ENCODE data around the gene TINAG. TPM values are rescaled to one million over a fixed set of nuclear protein-coding genes. Genes with fewer than 3 reads are reported as not detected.
"Not testable (repeated sequence)": the region's sequence is repeated elsewhere in the genome, so short reads cannot be mapped to it uniquely, and the experiment has no call there.

Gene TINAG
- total RNA-seq, 5 donors from 2014 or later (not counting 1 experiment from before 2014, with no cell fraction given) = not detected

DNA sequence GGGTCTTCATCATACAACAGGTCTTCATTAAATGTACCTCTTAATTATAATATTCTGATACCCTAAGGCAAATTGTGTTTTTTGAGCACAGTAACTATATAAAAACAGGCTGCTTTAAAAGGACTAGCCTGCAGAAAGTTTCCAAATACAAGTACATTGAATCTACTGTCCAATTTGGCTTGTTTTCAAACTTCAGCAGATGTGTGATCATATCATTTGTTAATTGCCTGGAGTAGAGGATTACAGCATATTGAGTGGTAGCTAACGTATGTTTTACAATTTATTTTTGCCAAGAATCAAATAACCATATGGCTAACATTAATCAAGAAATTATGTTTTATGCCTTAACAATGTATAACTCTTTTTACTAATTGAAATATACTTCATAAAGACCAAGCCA, 12.6 kb downstream of the TINAG start:
- Histone ChIP-seq H3K4me1 (ENCODE audit: control insufficient read depth in 1 of 2, extremely low read depth in 1 of 2, insufficient read depth in 2 of 2, low read length in 2 of 2) (no peaks in the 10 kb centered on the region), H3K36me3 (ENCODE audit: control insufficient read depth in 2 of 2, extremely low read depth in 1 of 2, insufficient read depth in 1 of 2, low read length in 1 of 2) (no peaks in the 10 kb centered on the region), H3K27ac (ENCODE audit: low read length) (no peak overlapping the region), H3K9me3 (no peaks in the 10 kb centered on the region), H3K4me3 (ENCODE audit: control insufficient read depth in 1 of 2, extremely low read depth in 1 of 2, low read length in 1 of 2) (no peak overlapping the region), H3K27me3 (replicated peaks in 1 of 2; ENCODE audit: control insufficient read depth in 2 of 2, extremely low read depth in 1 of 2, insufficient read depth in 2 of 2, low read length in 1 of 2) (no peaks in the 10 kb centered on the region)
- Mint-ChIP-seq H3K4me3 (no peak overlapping the region), H3K36me3 (no peaks in the 10 kb centered on the region), H3K27me3 (no peaks in the 10 kb centered on the region), H3K27ac (no peak overlapping the region), H3K4me1 (no peaks in the 10 kb centered on the region), H3K9me3 (peaks cover 2 to 15% (median 8%) of the 10 kb centered on the region in 3 donors)
- WGBS (ENCODE audit: insufficient coverage) = no CpG with 5 or more reads among the region's 1 CpG
- POLR2A ChIA-PET = no interaction called here
- DNase-seq (no peak), ATAC-seq (replicated peaks in 1 of 4) (no peak)
- CTCF ChIA-PET = no interaction called here

DNA sequence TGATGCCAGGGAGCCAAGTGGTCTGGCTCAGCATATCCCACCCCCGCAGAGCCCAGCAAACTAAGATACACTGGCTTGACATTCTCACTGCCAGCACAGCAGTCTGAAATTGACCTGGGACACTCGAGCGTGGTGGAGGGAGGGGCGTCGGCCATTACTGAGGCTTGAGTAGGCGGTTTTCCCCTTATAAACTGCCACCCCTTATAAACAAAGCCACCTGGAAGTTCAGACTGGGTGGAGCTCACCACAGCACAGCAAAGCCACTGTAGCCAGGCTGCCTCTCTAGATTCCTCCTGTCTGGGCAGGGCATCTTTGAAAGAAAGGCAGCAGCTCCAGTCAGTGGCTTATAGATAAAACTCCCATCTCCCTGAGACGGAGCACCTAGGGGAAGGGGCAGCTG, 19.4 kb downstream of the TINAG start:
- H3K27me3 Mint-ChIP-seq = no peaks in the 10 kb centered on the region
- H3K4me1 Mint-ChIP-seq = no peaks in the 10 kb centered on the region
- Histone ChIP-seq H3K36me3 (ENCODE audit: control insufficient read depth in 2 of 2, extremely low read depth in 1 of 2, insufficient read depth in 1 of 2, low read length in 1 of 2) (no peaks in the 10 kb centered on the region), H3K27ac (ENCODE audit: low read length) (no peak overlapping the region), H3K9me3 (no peaks in the 10 kb centered on the region), H3K4me1 (ENCODE audit: control insufficient read depth in 1 of 2, extremely low read depth in 1 of 2, insufficient read depth in 2 of 2, low read length in 2 of 2) (no peaks in the 10 kb centered on the region), H3K27me3 (replicated peaks in 1 of 2; ENCODE audit: control insufficient read depth in 2 of 2, extremely low read depth in 1 of 2, insufficient read depth in 2 of 2, low read length in 1 of 2) (no peaks in the 10 kb centered on the region), H3K4me3 (ENCODE audit: control insufficient read depth in 1 of 2, extremely low read depth in 1 of 2, low read length in 1 of 2) (no peak overlapping the region)
- H3K4me3 Mint-ChIP-seq = no peak overlapping the region
- DNase-seq (no peak), ATAC-seq (replicated peaks in 1 of 4) (no peak)
- no peak overlapping the region for H3K27ac Mint-ChIP-seq
- peaks cover 26 to 29% (median 28%) of the 10 kb centered on the region in 3 donors for H3K9me3 Mint-ChIP-seq
- 75% methylated on average over 2 of the region's 7 CpGs for WGBS (ENCODE audit: insufficient coverage)
- POLR2A ChIA-PET = no interaction called here
- H3K36me3 Mint-ChIP-seq = no peaks in the 10 kb centered on the region
- CTCF ChIA-PET = no interaction called here

DNA sequence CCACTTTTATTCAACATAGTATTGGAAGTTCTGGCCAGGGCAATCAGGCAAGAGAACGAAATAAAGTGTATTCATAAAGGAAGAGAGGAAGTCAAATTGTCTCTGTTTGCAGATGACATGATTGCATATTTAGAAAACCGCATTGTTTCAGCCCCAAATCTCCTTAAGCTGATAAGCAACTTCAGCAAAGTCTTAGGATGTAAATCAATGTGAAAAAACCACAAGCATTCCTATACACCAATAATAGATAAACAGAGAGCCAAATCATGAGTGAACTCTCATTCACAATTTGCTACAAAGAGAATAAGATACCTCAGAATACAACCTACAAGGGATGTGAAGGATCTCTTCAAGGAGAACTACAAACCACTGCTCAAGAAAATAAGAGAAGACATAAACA, 23.3 kb downstream of the TINAG start:
- ATAC-seq (replicated peaks in 1 of 4); H3K36me3 Mint-ChIP-seq; H3K36me3 ChIP-seq (ENCODE audit: control insufficient read depth in 2 of 2, extremely low read depth in 1 of 2, insufficient read depth in 1 of 2, low read length in 1 of 2); H3K4me3 Mint-ChIP-seq; DNase-seq; H3K27me3 Mint-ChIP-seq; H3K4me1 ChIP-seq (ENCODE audit: control insufficient read depth in 1 of 2, extremely low read depth in 1 of 2, insufficient read depth in 2 of 2, low read length in 2 of 2); H3K27me3 ChIP-seq (replicated peaks in 1 of 2; ENCODE audit: control insufficient read depth in 2 of 2, extremely low read depth in 1 of 2, insufficient read depth in 2 of 2, low read length in 1 of 2); H3K27ac ChIP-seq (ENCODE audit: low read length); H3K4me1 Mint-ChIP-seq; CTCF ChIA-PET; H3K27ac Mint-ChIP-seq; POLR2A ChIA-PET; H3K4me3 ChIP-seq (ENCODE audit: control insufficient read depth in 1 of 2, extremely low read depth in 1 of 2, low read length in 1 of 2); H3K9me3 ChIP-seq: not testable (repeated sequence)
- H3K9me3 Mint-ChIP-seq = peaks cover 17 to 29% (median 29%) of the 10 kb centered on the region in 3 donors
- no CpG with 5 or more reads among the region's 2 CpGs for WGBS (ENCODE audit: insufficient coverage)

DNA sequence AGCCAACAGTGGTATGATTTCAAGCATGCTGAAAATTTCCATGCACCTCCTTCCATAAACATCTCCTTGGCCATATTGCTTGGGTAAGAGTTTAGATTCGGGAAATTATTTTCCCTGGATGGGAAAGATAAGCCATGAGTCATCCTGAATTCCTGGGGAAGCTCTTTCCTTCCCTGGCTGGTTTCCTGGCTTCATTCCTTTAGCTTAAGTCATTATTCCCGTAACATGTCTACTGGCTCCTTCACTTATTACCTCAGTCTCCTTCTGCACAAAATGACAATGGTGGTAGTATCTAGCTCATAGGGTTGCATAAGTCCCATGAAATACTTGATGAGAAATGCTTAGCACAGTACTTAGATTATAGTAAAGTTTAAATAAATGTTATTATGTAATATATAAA, 27.6 kb downstream of the TINAG start:
- Histone ChIP-seq H3K9me3 (no peaks in the 10 kb centered on the region), H3K27me3 (replicated peaks in 1 of 2; ENCODE audit: control insufficient read depth in 2 of 2, extremely low read depth in 1 of 2, insufficient read depth in 2 of 2, low read length in 1 of 2) (no peaks in the 10 kb centered on the region), H3K4me3 (ENCODE audit: control insufficient read depth in 1 of 2, extremely low read depth in 1 of 2, low read length in 1 of 2) (no peak overlapping the region), H3K36me3 (ENCODE audit: control insufficient read depth in 2 of 2, extremely low read depth in 1 of 2, insufficient read depth in 1 of 2, low read length in 1 of 2) (no peaks in the 10 kb centered on the region), H3K4me1 (ENCODE audit: control insufficient read depth in 1 of 2, extremely low read depth in 1 of 2, insufficient read depth in 2 of 2, low read length in 2 of 2) (no peaks in the 10 kb centered on the region), H3K27ac (ENCODE audit: low read length) (no peak overlapping the region)
- Mint-ChIP-seq H3K27ac (no peak overlapping the region), H3K4me3 (no peak overlapping the region), H3K36me3 (no peaks in the 10 kb centered on the region), H3K4me1 (no peaks in the 10 kb centered on the region), H3K9me3 (peaks cover 0 to 12% (median 6%) of the 10 kb centered on the region in 3 donors), H3K27me3 (no peaks in the 10 kb centered on the region)
- CTCF ChIA-PET = no interaction called here
- POLR2A ChIA-PET = no interaction called here
- DNase-seq = no peak
- no CpG with 5 or more reads among the region's 2 CpGs for WGBS (ENCODE audit: insufficient coverage)
- no peak for ATAC-seq (replicated peaks in 1 of 4)

DNA sequence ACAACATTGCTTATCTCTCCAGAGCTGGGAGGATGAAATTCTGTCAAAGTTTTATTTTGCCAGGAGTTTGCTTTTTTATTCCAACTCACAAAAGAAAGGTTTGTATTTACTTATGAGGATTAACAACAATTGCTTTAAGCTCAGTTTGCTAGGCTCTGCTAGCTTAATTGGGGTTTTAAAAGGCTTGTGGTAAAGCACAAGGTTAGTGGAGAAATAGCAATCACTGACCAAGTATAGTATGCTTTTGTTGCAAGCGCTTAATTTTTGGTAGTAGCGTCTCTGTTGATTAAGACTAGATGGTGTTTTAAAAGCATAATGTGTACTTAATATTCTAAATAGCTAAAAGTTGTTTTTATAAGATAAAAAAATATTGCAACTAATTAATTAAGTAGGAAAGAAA, 45.7 kb downstream of the TINAG start:
- ATAC-seq (replicated peaks in 1 of 4) = no peak

DNA sequence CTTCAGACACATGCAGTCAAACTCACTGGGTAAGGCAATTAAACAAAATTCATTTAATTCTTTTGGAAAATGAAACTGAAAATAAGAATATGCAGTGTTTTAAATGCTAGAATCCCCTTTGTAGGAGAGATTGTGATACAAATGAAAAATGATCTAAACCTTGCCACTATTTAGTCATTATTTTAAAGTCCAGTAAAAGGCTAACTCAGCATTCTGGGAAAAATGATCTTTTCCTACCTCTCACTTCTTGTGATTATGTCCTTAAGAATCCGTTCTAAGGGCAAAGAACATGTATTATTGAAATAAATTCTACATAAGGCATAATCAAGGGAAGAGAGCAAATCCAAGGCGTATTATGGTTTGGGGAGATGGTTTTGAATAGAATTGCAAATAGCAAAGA, 46.4 kb downstream of the TINAG start:
- H3K4me1 ChIP-seq (ENCODE audit: control insufficient read depth in 1 of 2, extremely low read depth in 1 of 2, insufficient read depth in 2 of 2, low read length in 2 of 2) = no peaks in the 10 kb centered on the region
- H3K9me3 Mint-ChIP-seq = peaks cover 4 to 16% (median 14%) of the 10 kb centered on the region in 3 donors
- ChIA-PET POLR2A (no interaction called here), CTCF (no interaction called here)
- ATAC-seq (replicated peaks in 1 of 4) (no peak), DNase-seq (no peak)
- H3K36me3 Mint-ChIP-seq = no peaks in the 10 kb centered on the region
- no peak overlapping the region for H3K4me3 ChIP-seq (ENCODE audit: control insufficient read depth in 1 of 2, extremely low read depth in 1 of 2, low read length in 1 of 2)
- no peak overlapping the region for H3K27ac Mint-ChIP-seq
- WGBS (ENCODE audit: insufficient coverage) = no CpG with 5 or more reads among the region's 2 CpGs
- H3K4me1 Mint-ChIP-seq = no peaks in the 10 kb centered on the region
- H3K27ac ChIP-seq (ENCODE audit: low read length) = no peak overlapping the region
- H3K27me3 Mint-ChIP-seq = no peaks in the 10 kb centered on the region
- H3K27me3 ChIP-seq (replicated peaks in 1 of 2; ENCODE audit: control insufficient read depth in 2 of 2, extremely low read depth in 1 of 2, insufficient read depth in 2 of 2, low read length in 1 of 2) = no peaks in the 10 kb centered on the region
- no peak overlapping the region for H3K4me3 Mint-ChIP-seq
- no peaks in the 10 kb centered on the region for H3K36me3 ChIP-seq (ENCODE audit: control insufficient read depth in 2 of 2, extremely low read depth in 1 of 2, insufficient read depth in 1 of 2, low read length in 1 of 2)
- H3K9me3 ChIP-seq = no peaks in the 10 kb centered on the region

More for the DNA sequence above, 45.7 kb downstream of the TINAG start:
- Mint-ChIP-seq H3K9me3 (peaks cover 4 to 16% (median 14%) of the 10 kb centered on the region in 3 donors), H3K36me3 (no peaks in the 10 kb centered on the region), H3K4me1 (no peaks in the 10 kb centered on the region), H3K27ac (no peak overlapping the region), H3K27me3 (no peaks in the 10 kb centered on the region), H3K4me3 (no peak overlapping the region)
- DNase-seq = no peak
- WGBS (ENCODE audit: insufficient coverage) = no CpG with 5 or more reads among the region's 2 CpGs
- Histone ChIP-seq H3K27me3 (replicated peaks in 1 of 2; ENCODE audit: control insufficient read depth in 2 of 2, extremely low read depth in 1 of 2, insufficient read depth in 2 of 2, low read length in 1 of 2) (no peaks in the 10 kb centered on the region), H3K9me3 (no peaks in the 10 kb centered on the region), H3K36me3 (ENCODE audit: control insufficient read depth in 2 of 2, extremely low read depth in 1 of 2, insufficient read depth in 1 of 2, low read length in 1 of 2) (no peaks in the 10 kb centered on the region), H3K4me3 (ENCODE audit: control insufficient read depth in 1 of 2, extremely low read depth in 1 of 2, low read length in 1 of 2) (no peak overlapping the region), H3K27ac (ENCODE audit: low read length) (no peak overlapping the region), H3K4me1 (ENCODE audit: control insufficient read depth in 1 of 2, extremely low read depth in 1 of 2, insufficient read depth in 2 of 2, low read length in 2 of 2) (no peaks in the 10 kb centered on the region)
- CTCF ChIA-PET = no interaction called here
- POLR2A ChIA-PET = no interaction called here

DNA sequence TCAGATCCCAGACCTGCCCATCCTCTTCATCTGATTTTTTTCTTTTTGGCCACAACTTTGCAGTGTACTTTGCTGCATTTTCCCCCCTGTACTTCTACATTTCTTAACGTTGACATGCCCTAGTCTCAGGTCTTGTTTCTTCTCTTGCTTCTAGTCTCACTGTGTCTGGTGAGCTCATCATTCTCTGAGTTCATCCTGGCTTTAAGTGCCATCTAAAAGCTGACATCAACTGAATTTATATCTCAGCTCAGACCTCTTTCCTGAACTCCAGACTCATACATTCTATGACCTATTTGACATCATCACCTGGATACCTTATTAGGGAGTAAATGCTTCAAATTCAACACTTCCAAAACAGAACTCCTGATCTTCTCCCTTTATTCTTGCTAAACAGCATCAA, 48.9 kb downstream of the TINAG start:
- Histone ChIP-seq H3K27ac (ENCODE audit: low read length) (no peak overlapping the region), H3K36me3 (ENCODE audit: control insufficient read depth in 2 of 2, extremely low read depth in 1 of 2, insufficient read depth in 1 of 2, low read length in 1 of 2) (no peaks in the 10 kb centered on the region), H3K27me3 (replicated peaks in 1 of 2; ENCODE audit: control insufficient read depth in 2 of 2, extremely low read depth in 1 of 2, insufficient read depth in 2 of 2, low read length in 1 of 2) (no peaks in the 10 kb centered on the region), H3K4me3 (ENCODE audit: control insufficient read depth in 1 of 2, extremely low read depth in 1 of 2, low read length in 1 of 2) (no peak overlapping the region), H3K9me3 (no peaks in the 10 kb centered on the region), H3K4me1 (ENCODE audit: control insufficient read depth in 1 of 2, extremely low read depth in 1 of 2, insufficient read depth in 2 of 2, low read length in 2 of 2) (no peaks in the 10 kb centered on the region)
- ATAC-seq (replicated peaks in 1 of 4) (no peak), DNase-seq (no peak)
- Mint-ChIP-seq H3K4me3 (no peak overlapping the region), H3K27me3 (no peaks in the 10 kb centered on the region), H3K27ac (no peak overlapping the region), H3K9me3 (peaks cover 0 to 20% (median 14%) of the 10 kb centered on the region in 3 donors), H3K36me3 (no peaks in the 10 kb centered on the region), H3K4me1 (no peaks in the 10 kb centered on the region)
- CTCF ChIA-PET = no interaction called here
- POLR2A ChIA-PET = no interaction called here
- WGBS (ENCODE audit: insufficient coverage) = 83% methylated on average over 1 of the region's 1 CpG

All from T-cell (primary cell).